CD14-positive monocyte (primary cell): ENCODE results near the gene SLX9. TPM values are rescaled to one million over a fixed set of nuclear protein-coding genes. Genes with fewer than 3 reads are reported as not detected.

Source experiments
- DNase-seq, 3 donors: peaks; one replicate each; pipeline ENCODE4 v3.0.0-alpha.2; 2011 to 2022
- H2AFZ ChIP-seq: 2 replicates; pipeline ENCODE4 v1.6.0; 2012; ENCODE audit warnings: mild to moderate bottlenecking, low read depth, low read length, inconsistent platforms; ENCODE audit not compliant: insufficient read depth, poor library complexity, severe bottlenecking
- H3K27ac ChIP-seq, 2 donors: 1 replicate in 1 of 2; 2 replicates in 1 of 2; pipeline ENCODE4 v1.5.1; 2012 to 2013; ENCODE audit warnings: low read length in 2 of 2, control low read depth in 1 of 2, inconsistent platforms in 1 of 2, low read depth in 1 of 2, mild to moderate bottlenecking in 1 of 2
- H3K27me3 ChIP-seq, 2 donors: one replicate each; pipeline versions ENCODE4 v1.6.0 to v1.6.1; 2011 to 2013; ENCODE audit warnings: low read length in 2 of 2; ENCODE audit not compliant: control insufficient read depth in 2 of 2, insufficient read depth in 2 of 2
- H3K36me3 ChIP-seq, 2 donors: replicated peaks in 1 of 2; 1 replicate in 1 of 2; 2 replicates in 1 of 2; pipeline versions ENCODE4 v1.5.1 to v1.6.1; 2012 to 2013; ENCODE audit warnings: low read length in 2 of 2, control low read depth in 1 of 2, inconsistent platforms in 1 of 2, mild to moderate bottlenecking in 1 of 2; ENCODE audit not compliant: insufficient read depth in 2 of 2, control insufficient read depth in 1 of 2
- H3K4me1 ChIP-seq, 2 donors: 1 replicate in 1 of 2; 2 replicates in 1 of 2; pipeline versions ENCODE4 v1.5.1 to v1.6.1; 2012 to 2013; ENCODE audit warnings: low read length in 2 of 2, control low read depth in 1 of 2, inconsistent platforms in 1 of 2, mild to moderate bottlenecking in 1 of 2, moderate library complexity in 1 of 2; ENCODE audit not compliant: insufficient read depth in 2 of 2, control insufficient read depth in 1 of 2
- H3K4me2 ChIP-seq: replicated peaks from 2 replicates; pipeline ENCODE3; 2012; ENCODE audit warnings: low read length, moderate library complexity, mild to moderate bottlenecking; ENCODE audit not compliant: poor library complexity, severe bottlenecking; ENCODE audit errors: extremely low read depth
- H3K4me3 ChIP-seq, 3 experiments: fragments of 200-600 bp in 1 of 3; sonication (generic) in 1 of 3; replicated peaks in 1 of 3; 1 replicate in 2 of 3; 2 replicates in 1 of 3; pipeline ENCODE4 v1.5.1; 2011 to 2013; ENCODE audit warnings: low read length in 3 of 3, mild to moderate bottlenecking in 3 of 3, control low read depth in 2 of 3, low read depth in 2 of 3, inconsistent platforms in 1 of 3, moderate library complexity in 1 of 3
- H3K79me2 ChIP-seq: 2 replicates; pipeline ENCODE4 v1.6.0; 2012; ENCODE audit warnings: mild to moderate bottlenecking, control low read depth, inconsistent platforms, low read length, moderate library complexity; ENCODE audit not compliant: insufficient read depth
- H3K9ac ChIP-seq: 2 replicates; pipeline ENCODE4 v1.6.0; 2017; ENCODE audit warnings: low read length, mild to moderate bottlenecking; ENCODE audit not compliant: insufficient read depth, poor library complexity, severe bottlenecking
- H3K9me3 ChIP-seq, 2 donors: replicated peaks in 1 of 2; 1 replicate in 1 of 2; 2 replicates in 1 of 2; pipeline versions ENCODE4 v1.5.1 to v1.6.1; 2012 to 2013; ENCODE audit warnings: low read length in 2 of 2, control low read depth in 1 of 2; ENCODE audit not compliant: control insufficient read depth in 1 of 2, insufficient read depth in 1 of 2
- H4K20me1 ChIP-seq: 2 replicates; pipeline ENCODE4 v1.6.0; 2012; ENCODE audit warnings: mild to moderate bottlenecking, low read length, control low read depth, moderate library complexity; ENCODE audit not compliant: insufficient read depth
- H3K27ac Mint-ChIP-seq, 7 donors: one replicate each; pipeline ENCODE4 v1.8.0; 2020; ENCODE audit warnings: mild to moderate bottlenecking in 7 of 7, mixed read lengths in 7 of 7, moderate library complexity in 6 of 7, inconsistent platforms in 2 of 7
- H3K27me3 Mint-ChIP-seq, 3 donors: one replicate each; pipeline ENCODE4 v1.8.0; 2021 to 2022; ENCODE audit warnings: low read depth in 3 of 3, mild to moderate bottlenecking in 3 of 3, mixed read lengths in 3 of 3, moderate library complexity in 3 of 3, inconsistent platforms in 1 of 3
- H3K36me3 Mint-ChIP-seq, 2 donors: one replicate each; pipeline ENCODE4 v1.8.0; 2020; ENCODE audit warnings: mixed read lengths in 2 of 2, inconsistent platforms in 1 of 2, mild to moderate bottlenecking in 1 of 2
- H3K4me1 Mint-ChIP-seq: one replicate; pipeline ENCODE4 v1.8.0; 2020; ENCODE audit warnings: mild to moderate bottlenecking, mixed read lengths
- H3K4me3 Mint-ChIP-seq, 2 donors: one replicate each; pipeline ENCODE4 v1.8.0; 2020; ENCODE audit warnings: mild to moderate bottlenecking in 2 of 2, mixed read lengths in 2 of 2, moderate library complexity in 1 of 2
- H3K9me3 Mint-ChIP-seq, 7 donors: one replicate each; pipeline ENCODE4 v1.8.0; 2020 to 2022; ENCODE audit warnings: mixed read lengths in 7 of 7, mild to moderate bottlenecking in 6 of 7, moderate library complexity in 6 of 7, inconsistent platforms in 2 of 7
- WGBS: methylation state at CpG from one replicate; pipeline ENCODE4 v1.1.5; 2013; ENCODE audit warnings: missing lambda C conversion rate; ENCODE audit not compliant: insufficient coverage; 5-methylcytosine and 5-hydroxymethylcytosine counted together
- intact Hi-C, 2 donors: fragments of 100-400 bp; cut with micrococcal nuclease; formaldehyde crosslinking; loops; one replicate each; pipeline versions ENCODE4 v1.15.0 to v1.15.1; 2023
- polyA plus RNA-seq, 3 donors: library from polyadenylated mRNA; depleted of rRNA in 1 of 3; unstranded in 2 of 3; stranded (reverse) in 1 of 3; fragments of 300-500 nt in 2 of 3; fragments of >200 nt in 1 of 3; fragmentation: Illumina TruSeq in 2 of 3; gene quantifications; 1 replicate in 2 of 3; 2 replicates in 1 of 3; pipeline ENCODE4 v1.2.3, GENCODE V29; 2012 to 2021
- TF ChIP-seq, protein P1 (sequence below): fragments of 200-600 bp; IDR thresholded peaks from one replicate; pipeline ENCODE4 v1.8.0; 2022; ENCODE audit warnings: antibody characterized with exemption, mild to moderate bottlenecking

SLX9 gene
- polyA plus RNA-seq, 3 donors: 7.5 to 9.0 (median 9.0) TPM

DNA sequence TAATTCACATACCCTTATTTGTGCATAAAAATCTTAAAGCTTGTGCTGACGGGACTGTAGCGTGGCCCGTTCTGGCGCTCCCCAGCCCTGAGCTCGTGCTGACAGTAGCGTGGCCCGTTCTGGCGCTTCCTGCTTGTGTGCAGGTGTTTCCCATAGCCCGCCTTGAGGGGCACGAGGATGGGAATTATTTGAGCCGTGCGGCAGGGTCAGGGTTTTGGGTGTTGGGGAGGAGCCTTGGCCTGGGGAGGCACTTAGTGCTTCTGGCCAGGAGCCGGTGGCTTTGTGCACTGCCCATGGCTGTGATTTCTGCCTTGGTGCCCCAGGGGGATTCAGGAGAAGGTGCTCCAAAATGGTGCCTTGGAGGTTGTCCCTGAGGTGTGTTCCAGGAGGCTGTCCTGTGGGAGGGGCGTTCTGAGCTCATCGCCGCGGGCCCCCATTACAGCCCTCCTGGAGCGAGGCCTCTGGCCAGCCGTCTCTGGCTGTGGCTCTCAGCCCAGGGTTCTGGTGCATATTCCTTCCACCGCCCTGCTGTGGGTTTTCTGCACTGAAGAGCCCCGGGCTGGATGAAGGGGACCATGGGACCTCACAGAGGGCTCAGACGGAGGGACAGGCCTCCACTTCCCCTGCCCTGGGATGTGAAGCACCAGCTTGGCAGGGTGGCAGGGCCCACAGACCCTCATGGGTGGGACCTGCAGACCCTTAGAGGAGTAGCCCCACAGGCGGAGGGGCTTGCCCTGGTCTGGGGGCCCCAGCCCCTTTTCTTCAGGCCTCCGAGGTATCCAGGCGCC is 6.6 kb downstream of the SLX9 start:
- Histone ChIP-seq H3K79me2 (peaks cover 54% of the 10 kb centered on the region), H3K4me2 (no peak overlapping the region), H3K27me3 (no peaks in the 10 kb centered on the region), H3K27ac (no peak overlapping the region), H4K20me1 (peaks cover 54% of the 10 kb centered on the region), H3K9ac (no peak overlapping the region), H2AFZ (no peak overlapping the region), H3K4me3 (no peak overlapping the region), H3K36me3 (peaks cover 36 to 50% of the 10 kb centered on the region in 2 donors), H3K9me3 (no peaks in the 10 kb centered on the region), H3K4me1 (peaks cover 1 to 4% of the 10 kb centered on the region in 2 donors)
- 66% methylated on average over 22 of the region's 25 CpGs for WGBS
- Mint-ChIP-seq H3K9me3 (no peaks in the 10 kb centered on the region), H3K27me3 (peaks cover 0 to 2% (median 2%) of the 10 kb centered on the region in 3 donors), H3K4me1 (peaks cover 8% of the 10 kb centered on the region), H3K4me3 (no peak overlapping the region), H3K27ac (peak overlapping the region in 2 of 7 donors; percentile 19 to 26), H3K36me3 (peaks cover 54 to 64% of the 10 kb centered on the region in 2 donors)
- TF ChIP-seq, protein P1, sequence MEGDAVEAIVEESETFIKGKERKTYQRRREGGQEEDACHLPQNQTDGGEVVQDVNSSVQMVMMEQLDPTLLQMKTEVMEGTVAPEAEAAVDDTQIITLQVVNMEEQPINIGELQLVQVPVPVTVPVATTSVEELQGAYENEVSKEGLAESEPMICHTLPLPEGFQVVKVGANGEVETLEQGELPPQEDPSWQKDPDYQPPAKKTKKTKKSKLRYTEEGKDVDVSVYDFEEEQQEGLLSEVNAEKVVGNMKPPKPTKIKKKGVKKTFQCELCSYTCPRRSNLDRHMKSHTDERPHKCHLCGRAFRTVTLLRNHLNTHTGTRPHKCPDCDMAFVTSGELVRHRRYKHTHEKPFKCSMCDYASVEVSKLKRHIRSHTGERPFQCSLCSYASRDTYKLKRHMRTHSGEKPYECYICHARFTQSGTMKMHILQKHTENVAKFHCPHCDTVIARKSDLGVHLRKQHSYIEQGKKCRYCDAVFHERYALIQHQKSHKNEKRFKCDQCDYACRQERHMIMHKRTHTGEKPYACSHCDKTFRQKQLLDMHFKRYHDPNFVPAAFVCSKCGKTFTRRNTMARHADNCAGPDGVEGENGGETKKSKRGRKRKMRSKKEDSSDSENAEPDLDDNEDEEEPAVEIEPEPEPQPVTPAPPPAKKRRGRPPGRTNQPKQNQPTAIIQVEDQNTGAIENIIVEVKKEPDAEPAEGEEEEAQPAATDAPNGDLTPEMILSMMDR: no peak
- DNase-seq: no peak
- intact Hi-C loops: no loop called here

DNA sequence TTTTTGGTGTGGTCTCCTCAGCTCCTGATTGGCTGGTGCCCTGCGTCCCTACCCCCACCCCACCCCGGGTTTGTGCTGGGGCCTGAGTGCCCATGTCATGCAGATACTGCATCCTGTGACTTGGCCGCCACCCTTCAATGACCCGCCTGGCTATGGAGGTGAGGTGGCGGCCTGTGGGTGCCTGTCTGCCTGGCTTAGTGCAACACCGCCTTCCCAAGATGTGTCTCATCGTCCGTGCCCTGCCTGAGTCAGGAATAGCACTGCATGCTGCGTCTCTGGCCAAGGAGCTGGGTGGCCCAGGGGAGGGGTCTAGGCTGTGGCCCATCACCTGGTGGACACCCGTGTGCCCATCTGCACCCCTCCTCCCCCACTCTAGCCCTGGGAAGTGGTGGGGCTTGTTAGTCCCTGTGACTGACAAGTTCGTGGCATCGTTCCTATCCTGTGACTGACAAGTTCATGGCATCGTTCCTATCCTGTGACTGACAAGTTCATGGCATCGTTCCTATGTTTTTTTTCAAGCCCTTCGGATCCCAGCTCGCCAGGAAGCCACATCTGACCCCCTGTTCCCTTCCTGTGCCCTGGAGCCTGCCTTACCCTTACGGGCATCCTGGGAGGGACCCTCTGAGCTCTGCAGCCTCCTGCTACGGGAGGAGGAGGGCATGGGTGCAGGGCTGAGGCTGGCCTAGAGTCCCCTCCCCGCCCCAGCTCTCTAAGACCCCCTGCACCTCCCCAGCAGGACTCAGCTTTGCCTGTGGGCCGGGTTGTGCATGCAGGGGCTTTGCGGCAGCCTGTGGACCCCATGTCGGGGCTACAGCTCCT is 7.5 kb downstream of the SLX9 start:
- intact Hi-C loops: no loop called here
- H3K4me1 Mint-ChIP-seq: peaks cover under 1% of the 10 kb centered on the region
- Histone ChIP-seq H3K27ac (no peak overlapping the region), H3K4me2 (no peak overlapping the region), H3K4me1 (no peaks in the 10 kb centered on the region), H3K4me3 (no peak overlapping the region), H4K20me1 (peaks cover 46% of the 10 kb centered on the region), H3K79me2 (peaks cover 48% of the 10 kb centered on the region), H3K36me3 (peaks cover 39 to 55% of the 10 kb centered on the region in 2 donors), H3K27me3 (no peaks in the 10 kb centered on the region), H2AFZ (no peak overlapping the region), H3K9me3 (no peaks in the 10 kb centered on the region), H3K9ac (no peak overlapping the region)
- H3K27ac Mint-ChIP-seq: peak overlapping the region in 2 of 7 donors; percentile 71 to 78
- no peaks in the 10 kb centered on the region for H3K9me3 Mint-ChIP-seq
- WGBS: 95% methylated on average over 17 of the region's 22 CpGs
- no peak overlapping the region for H3K4me3 Mint-ChIP-seq
- DNase-seq: no peak
- TF ChIP-seq, protein P1: no peak
- H3K36me3 Mint-ChIP-seq: peaks cover 51 to 69% of the 10 kb centered on the region in 2 donors
- H3K27me3 Mint-ChIP-seq: peaks cover 0 to 2% (median 2%) of the 10 kb centered on the region in 3 donors
